GM19467 (cell line): Measurements from ENCODE around the gene TMEM198.

Experiments
- ATAC-seq: cut with Tn5 transposase; IDR thresholded peaks from one replicate; pipeline ENCODE4 v1.9.1; 2021; ENCODE audit warnings: mild to moderate bottlenecking, moderate library complexity; ENCODE audit not compliant: unreplicated experiment

Gene TMEM198

GRCh38 chr2:219560893-219561178, 17.0 kb downstream of the TMEM198 start:
- ATAC-seq = no peak

- no peak for ATAC-seq
These were observed 17.6 kb downstream of the TMEM198 start for GRCh38 chr2:219561179-219562048.

- no peak for ATAC-seq
These were observed 18.5 kb downstream of the TMEM198 start for GRCh38 chr2:219562049-219563020.

- no peak for ATAC-seq
These were observed 19.6 kb downstream of the TMEM198 start for GRCh38 chr2:219563271-219563928.

- no peak for ATAC-seq
These were observed 21.6 kb downstream of the TMEM198 start for GRCh38 chr2:219565130-219566080.

GRCh38 chr2:219566640-219567039, 22.8 kb downstream of the TMEM198 start:
- ATAC-seq = no peak

GRCh38 chr2:219567131-219567530, 23.3 kb downstream of the TMEM198 start:
- ATAC-seq = no peak

GRCh38 chr2:219567791-219568361, 24.0 kb downstream of the TMEM198 start:
- ATAC-seq = no peak

GRCh38 chr2:219569041-219569440, 25.2 kb downstream of the TMEM198 start:
- ATAC-seq = no peak

- no peak for ATAC-seq
These were observed 25.8 kb downstream of the TMEM198 start for GRCh38 chr2:219569635-219570034.

- ATAC-seq = no peak
These were observed 26.5 kb downstream of the TMEM198 start for GRCh38 chr2:219570194-219570923.

GRCh38 chr2:219570924-219571310, 27.1 kb downstream of the TMEM198 start:
- no peak for ATAC-seq

- ATAC-seq = no peak
These were observed 27.7 kb downstream of the TMEM198 start, which contains the start of gene OBSL1 for GRCh38 chr2:219571311-219572236. TSS of gene OBSL1 (minus strand) at chr2:219571539. CDS start at chr2:219571232, 307 bp downstream.

- no peak for ATAC-seq
These were observed 28.6 kb downstream of the TMEM198 start, which contains the start of gene INHA for GRCh38 chr2:219572237-219573001. TSS of gene INHA (plus strand) at chr2:219572310. CDS start at chr2:219572375, 65 bp downstream.

GRCh38 chr2:219573166-219573565, 29.3 kb downstream of the TMEM198 start:
- no peak for ATAC-seq

GRCh38 chr2:219574484-219575311, 30.9 kb downstream of the TMEM198 start:
- no peak for ATAC-seq
